ENCODE measurements around the gene ZNF681. TPM values are rescaled to one million over a fixed set of nuclear protein-coding genes. Genes with fewer than 3 reads are reported as not detected.

ZNF681 gene
- total and polyA plus RNA-seq, 9 of the 15 experiments (the other 6 are each of a cell fraction or from before 2014, with no cell fraction given): 2.8 to 8.6 (median 4.1) TPM

DNA sequence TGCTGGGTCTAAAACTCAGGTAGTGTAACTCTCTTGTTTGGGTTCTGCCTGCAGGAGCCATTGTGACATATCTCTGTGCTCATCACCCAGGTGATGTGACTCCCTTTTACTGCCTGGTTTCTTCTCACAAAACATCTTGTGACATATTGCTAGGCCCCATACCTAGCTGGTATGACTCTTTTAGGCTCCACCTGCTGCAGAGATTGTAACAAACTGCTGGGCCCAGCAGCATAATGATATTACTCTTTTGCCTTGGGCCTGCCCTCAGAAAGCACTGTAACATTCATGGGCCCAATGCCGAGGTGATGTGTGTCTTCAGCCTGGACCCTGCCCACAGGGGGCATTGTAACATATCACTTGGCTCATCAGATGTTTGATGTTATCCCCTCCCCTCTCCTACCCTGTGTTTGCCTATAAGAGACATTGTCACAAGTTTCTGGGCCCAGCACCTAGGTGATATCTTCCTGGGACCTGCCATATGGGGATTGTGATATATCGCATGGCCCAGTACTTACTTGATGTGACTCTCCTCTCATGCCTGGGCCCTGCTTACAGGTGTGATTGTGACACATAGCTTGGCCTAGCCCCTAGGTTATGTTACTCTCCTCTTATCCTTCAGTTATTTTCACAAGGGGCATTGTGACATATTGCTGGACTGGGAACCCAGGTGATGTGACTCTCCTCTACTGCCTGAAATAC is 18.0 kb upstream of the ZNF681 start (continued):
- TF ChIP-seq, protein P1, sequence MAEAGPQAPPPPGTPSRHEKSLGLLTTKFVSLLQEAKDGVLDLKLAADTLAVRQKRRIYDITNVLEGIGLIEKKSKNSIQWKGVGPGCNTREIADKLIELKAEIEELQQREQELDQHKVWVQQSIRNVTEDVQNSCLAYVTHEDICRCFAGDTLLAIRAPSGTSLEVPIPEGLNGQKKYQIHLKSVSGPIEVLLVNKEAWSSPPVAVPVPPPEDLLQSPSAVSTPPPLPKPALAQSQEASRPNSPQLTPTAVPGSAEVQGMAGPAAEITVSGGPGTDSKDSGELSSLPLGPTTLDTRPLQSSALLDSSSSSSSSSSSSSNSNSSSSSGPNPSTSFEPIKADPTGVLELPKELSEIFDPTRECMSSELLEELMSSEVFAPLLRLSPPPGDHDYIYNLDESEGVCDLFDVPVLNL (CRISPR knock-in tag; IDR thresholded peaks at IDR 0.05; ENCODE audit: low read depth): no peak
- TF ChIP-seq, protein P2, sequence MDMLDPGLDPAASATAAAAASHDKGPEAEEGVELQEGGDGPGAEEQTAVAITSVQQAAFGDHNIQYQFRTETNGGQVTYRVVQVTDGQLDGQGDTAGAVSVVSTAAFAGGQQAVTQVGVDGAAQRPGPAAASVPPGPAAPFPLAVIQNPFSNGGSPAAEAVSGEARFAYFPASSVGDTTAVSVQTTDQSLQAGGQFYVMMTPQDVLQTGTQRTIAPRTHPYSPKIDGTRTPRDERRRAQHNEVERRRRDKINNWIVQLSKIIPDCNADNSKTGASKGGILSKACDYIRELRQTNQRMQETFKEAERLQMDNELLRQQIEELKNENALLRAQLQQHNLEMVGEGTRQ (CRISPR knock-in tag; IDR thresholded peaks at IDR 0.05): no peak
- TF ChIP-seq NFYB (IDR thresholded peaks at IDR 0.05; ENCODE audit: extremely low read depth, insufficient read length): no peak

DNA sequence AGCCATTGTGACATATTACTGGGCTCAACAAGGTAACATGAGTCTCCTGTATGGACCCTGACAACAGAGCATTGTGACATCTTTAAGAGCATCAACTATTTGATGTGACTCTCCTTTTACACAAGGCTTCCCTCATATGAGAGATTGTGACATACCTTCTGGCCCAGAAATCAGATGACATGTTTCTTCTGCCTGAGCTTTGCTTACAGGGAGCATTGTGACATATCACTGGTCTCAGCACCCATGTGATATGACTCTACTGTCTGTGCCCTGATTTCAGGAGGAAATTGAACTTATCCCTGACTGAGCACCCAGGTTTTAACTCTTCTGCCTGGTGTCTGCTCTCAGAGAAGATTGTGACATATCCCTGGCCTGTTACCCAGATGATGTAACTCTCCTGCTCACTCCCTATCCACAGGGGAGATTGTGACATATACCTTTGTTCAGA is 15.9 kb upstream of the ZNF681 start:
- peaks cover 68% of the 10 kb centered on the region for H3K79me2 ChIP-seq (ENCODE audit: control insufficient read depth, insufficient read depth, low read length)
- H3K4me3 ChIP-seq: no peak overlapping the region
- H3K27ac ChIP-seq (ENCODE audit: extremely low read depth, low read depth, low read length): no peak overlapping the region
- H2AFZ ChIP-seq (ENCODE audit: low read depth, low read length): no peak overlapping the region
- TF ChIP-seq CEBPB (tag; IDR thresholded peaks at IDR 0.05): peak; percentile 73
- no peak for TF ChIP-seq ZBTB7A (IDR thresholded peaks at IDR 0.05; ENCODE audit: borderline replicate concordance, control insufficient read depth, low read depth, low read length)
- H3K9me1 ChIP-seq (ENCODE audit: control insufficient read depth, insufficient read depth, low read length): peaks cover 2% of the 10 kb centered on the region
- H3K9ac ChIP-seq (ENCODE audit: insufficient read depth in 1 of 2, low read depth in 2 of 2, low read length in 2 of 2): no peak overlapping the region
- no TSS peak for BruUV-seq (replicated peaks)
- no peak for ATAC-seq
- intact Hi-C loops (cut with micrococcal nuclease): no loop called here
- FAIRE-seq: no peak
- H3K36me3 ChIP-seq (ENCODE audit: control insufficient read depth, insufficient read depth, low read length): peaks cover 81% of the 10 kb centered on the region
- no peaks in the 10 kb centered on the region; the same call in 1 of the 2 replicates for H4K20me1 ChIP-seq (replicated peaks; ENCODE audit: control insufficient read depth, insufficient read depth, low read length)
- H3K4me2 ChIP-seq (ENCODE audit: insufficient read depth, low read length): no peak overlapping the region
- POLR2A ChIA-PET: no interaction called here
- H3K9me3 ChIP-seq (replicated peaks; ENCODE audit: control insufficient read depth, insufficient read depth, low read depth, low read length): no peaks in the 10 kb centered on the region
- in situ Hi-C loops (cut with MboI): no loop called here
- CTCF ChIA-PET (ENCODE audit: low intra/inter-chr PET ratio): no interaction called here
- no peaks in the 10 kb centered on the region for H3K27me3 ChIP-seq (ENCODE audit: control insufficient read depth in 2 of 2, insufficient read depth in 2 of 2, low read length in 2 of 2)
- peaks cover 0 to 7% of the 10 kb centered on the region in 2 experiments; a peak in 2 of 5 replicates for H3K4me1 ChIP-seq (replicated peaks in 1 of 2; ENCODE audit: control insufficient read depth in 2 of 2, insufficient read depth in 2 of 2, low read length in 2 of 2)
- no peak for DNase-seq (ENCODE audit: extremely low read depth in 1 of 4, low spot score in 3 of 4)
